Uterus (tissue), 4 donors: ENCODE results near the gene SUCLG2. TPM values are rescaled to one million over a fixed set of nuclear protein-coding genes. Genes with fewer than 3 reads are reported as not detected.

ENCODE experiments used
- DNase-seq, 2 donors: peaks; one replicate each; pipeline ENCODE4 v3.0.0-alpha.2; 2019 to 2020
- H3K27ac ChIP-seq, 2 donors: fragments of 200-600 bp; sonication (generic); 1 replicate in 1 of 2; 2 replicates in 1 of 2; pipeline ENCODE4 v1.5.1; 2016 to 2018
- H3K27me3 ChIP-seq, 2 donors: fragments of 200-600 bp; sonication (generic); one replicate each; pipeline ENCODE4 v1.5.1; 2018 to 2019; ENCODE audit warnings: control low read depth in 1 of 2
- H3K36me3 ChIP-seq, 2 donors: fragments of 200-600 bp; sonication (generic); one replicate each; pipeline ENCODE4 v1.5.1; 2019; ENCODE audit warnings: control low read depth in 1 of 2
- H3K4me1 ChIP-seq, 2 donors: fragments of 200-600 bp; sonication (generic); one replicate each; pipeline ENCODE4 v1.5.1; 2018 to 2019; ENCODE audit warnings: control low read depth in 1 of 2
- H3K4me3 ChIP-seq, 2 donors: fragments of 200-600 bp; sonication (generic); 1 replicate in 1 of 2; 2 replicates in 1 of 2; pipeline ENCODE4 v1.5.1; 2018 to 2019; ENCODE audit warnings: mild to moderate bottlenecking in 1 of 2
- H3K9me3 ChIP-seq, 2 donors: fragments of 200-600 bp; sonication (generic); one replicate each; pipeline ENCODE4 v1.5.1; 2019; ENCODE audit warnings: control low read depth in 1 of 2
- CTCF ChIP-seq, 4 experiments: fragments of 200-600 bp in 2 of 4; fragments of 450-650 bp in 2 of 4; sonication (generic) in 2 of 4; IDR thresholded peaks; one replicate each; pipeline ENCODE4 v1.5.1; 2016 to 2019; ENCODE audit warnings: antibody characterized with exemption in 4 of 4, mild to moderate bottlenecking in 2 of 4, moderate library complexity in 1 of 4
- POLR2A ChIP-seq, 2 donors: fragments of 450-650 bp; IDR thresholded peaks; one replicate each; pipeline ENCODE4 v1.6.1; 2016; ENCODE audit warnings: antibody characterized with exemption in 2 of 2, mild to moderate bottlenecking in 1 of 2, moderate library complexity in 1 of 2
- intact Hi-C: fragments of 100-400 bp; cut with DNase I; formaldehyde crosslinking; loops from one replicate; pipeline ENCODE4 v1.15.1; 2023; ENCODE audit warnings: low total_unique reads
- total RNA-seq, 4 donors: library from RNA; depleted of rRNA in 3 of 4; stranded (reverse); fragments of >200 nt in 3 of 4; gene quantifications; one replicate each; pipeline versions ENCODE4 v1.1.0 to v1.2.4, GENCODE V29; 2014 to 2023
- donor health status: DM: yes; HTN: yes; CAD: no.

Gene SUCLG2
- total RNA-seq, 4 donors from 2014 or later, result 30.5 to 77.0 (median 45.2) TPM

- DNase-seq, result no peak
- no peak for TF ChIP-seq CTCF (IDR thresholded peaks at IDR 0.05)
- TF ChIP-seq POLR2A (IDR thresholded peaks at IDR 0.05), result no peak
- Histone ChIP-seq H3K4me3 (no peak overlapping the region), H3K36me3 (no peaks in the 10 kb centered on the region), H3K27ac (no peak overlapping the region), H3K4me1 (no peaks in the 10 kb centered on the region), H3K27me3 (no peaks in the 10 kb centered on the region), H3K9me3 (no peaks in the 10 kb centered on the region)
- intact Hi-C loops, result no loop called here
Measured at GRCh38 chr3:67375976-67376375, 278.4 kb downstream of the SUCLG2 start.

- no peaks in the 10 kb centered on the region for H3K36me3 ChIP-seq
- H3K27ac ChIP-seq, result no peak overlapping the region
- no peaks in the 10 kb centered on the region for H3K4me1 ChIP-seq
- no peaks in the 10 kb centered on the region for H3K9me3 ChIP-seq
- no peak overlapping the region for H3K4me3 ChIP-seq
- DNase-seq, result no peak
- intact Hi-C loops, result no loop called here
- TF ChIP-seq CTCF (IDR thresholded peaks at IDR 0.05) (no peak), POLR2A (IDR thresholded peaks at IDR 0.05) (no peak)
- H3K27me3 ChIP-seq, result no peaks in the 10 kb centered on the region
Measured at GRCh38 chr3:67362686-67363085, 291.7 kb downstream of the SUCLG2 start.

- Histone ChIP-seq H3K27me3 (no peaks in the 10 kb centered on the region), H3K9me3 (no peaks in the 10 kb centered on the region), H3K36me3 (no peaks in the 10 kb centered on the region), H3K4me3 (no peak overlapping the region), H3K4me1 (no peaks in the 10 kb centered on the region), H3K27ac (no peak overlapping the region)
- no peak for DNase-seq
- no peak for TF ChIP-seq POLR2A (IDR thresholded peaks at IDR 0.05)
- TF ChIP-seq CTCF (IDR thresholded peaks at IDR 0.05), result no peak
- intact Hi-C loops, result no loop called here
Measured at GRCh38 chr3:67361770-67362169, 292.6 kb downstream of the SUCLG2 start.

GRCh38 chr3:67361323-67361722, 293.1 kb downstream of the SUCLG2 start:
- Histone ChIP-seq H3K36me3 (no peaks in the 10 kb centered on the region), H3K27me3 (no peaks in the 10 kb centered on the region), H3K4me1 (no peaks in the 10 kb centered on the region), H3K4me3 (no peak overlapping the region), H3K27ac (no peak overlapping the region), H3K9me3 (no peaks in the 10 kb centered on the region)
- intact Hi-C loops, result no loop called here
- no peak for TF ChIP-seq POLR2A (IDR thresholded peaks at IDR 0.05)
- TF ChIP-seq CTCF (IDR thresholded peaks at IDR 0.05), result no peak
- DNase-seq, result no peak

GRCh38 chr3:67357610-67358458, 296.6 kb downstream of the SUCLG2 start:
- Histone ChIP-seq H3K27me3 (no peaks in the 10 kb centered on the region), H3K9me3 (no peaks in the 10 kb centered on the region), H3K27ac (no peak overlapping the region), H3K4me1 (no peaks in the 10 kb centered on the region), H3K36me3 (no peaks in the 10 kb centered on the region), H3K4me3 (no peak overlapping the region)
- TF ChIP-seq POLR2A (IDR thresholded peaks at IDR 0.05), result no peak
- TF ChIP-seq CTCF (IDR thresholded peaks at IDR 0.05), result no peak
- intact Hi-C loops, result no loop called here
- no peak for DNase-seq
